Measurements from ENCODE around the gene ULBP2.
A peak's percentile ranks its signal among the peaks of the same experiment; 100 is the strongest.
"Not testable (repeated sequence)": the region's sequence is repeated elsewhere in the genome, so short reads cannot be mapped to it uniquely, and the experiment has no call there.

ULBP2 gene

GRCh38 chr6:149935246-149935645 lies 6.6 kb upstream of the ULBP2 start:
- DNase-seq (ENCODE audit: low read depth): no peak
- no peak for TF ChIP-seq CTCF (IDR thresholded peaks at IDR 0.05; ENCODE audit: control insufficient read depth, insufficient read depth, low read depth, low read length, missing control alignments)
- no peak overlapping the region for H3K4me3 ChIP-seq (ENCODE audit: control insufficient read depth, low read depth, low read length)

- H3K4me3 ChIP-seq (ENCODE audit: control insufficient read depth, low read depth, low read length): no peak overlapping the region
- no peak for TF ChIP-seq CTCF (IDR thresholded peaks at IDR 0.05; ENCODE audit: control insufficient read depth, insufficient read depth, low read depth, low read length, missing control alignments)
- DNase-seq (ENCODE audit: low read depth): no peak
These were observed 6.1 kb upstream of the ULBP2 start for GRCh38 chr6:149935668-149936067.

- H3K4me3 ChIP-seq (ENCODE audit: control insufficient read depth, low read depth, low read length): no peak overlapping the region
- DNase-seq (ENCODE audit: low read depth): no peak
- no peak for TF ChIP-seq CTCF (IDR thresholded peaks at IDR 0.05; ENCODE audit: control insufficient read depth, insufficient read depth, low read depth, low read length, missing control alignments)
These were observed 5.1 kb upstream of the ULBP2 start for GRCh38 chr6:149936743-149937142.

GRCh38 chr6:149938013-149938570 lies 3.7 kb upstream of the ULBP2 start:
- not testable (repeated sequence) for DNase-seq (ENCODE audit: low read depth)
- peak overlapping the region; percentile 56 for H3K4me3 ChIP-seq (ENCODE audit: control insufficient read depth, low read depth, low read length)

- no peak for DNase-seq (ENCODE audit: low read depth)
- no peak for TF ChIP-seq CTCF (IDR thresholded peaks at IDR 0.05; ENCODE audit: control insufficient read depth, insufficient read depth, low read depth, low read length, missing control alignments)
- peak overlapping the region; percentile 56 for H3K4me3 ChIP-seq (ENCODE audit: control insufficient read depth, low read depth, low read length)
These were observed 3.1 kb upstream of the ULBP2 start for GRCh38 chr6:149938571-149939355.

GRCh38 chr6:149939356-149939648 lies 2.5 kb upstream of the ULBP2 start:
- H3K4me3 ChIP-seq (ENCODE audit: control insufficient read depth, low read depth, low read length): no peak overlapping the region
- TF ChIP-seq CTCF (IDR thresholded peaks at IDR 0.05; ENCODE audit: control insufficient read depth, insufficient read depth, low read depth, low read length, missing control alignments): no peak
- DNase-seq (ENCODE audit: low read depth): no peak

- no peak for DNase-seq (ENCODE audit: low read depth)
- TF ChIP-seq CTCF (IDR thresholded peaks at IDR 0.05; ENCODE audit: control insufficient read depth, insufficient read depth, low read depth, low read length, missing control alignments): no peak
- no peak overlapping the region for H3K4me3 ChIP-seq (ENCODE audit: control insufficient read depth, low read depth, low read length)
These were observed 1.7 kb upstream of the ULBP2 start for GRCh38 chr6:149939909-149940671.
